GM19328 (cell line): ENCODE measurements around the gene CAPN3.

Experiments
- ATAC-seq: cut with Tn5 transposase; IDR thresholded peaks from one replicate; pipeline ENCODE4 v1.9.1; 2021; ENCODE audit warnings: mild to moderate bottlenecking, moderate library complexity; ENCODE audit not compliant: unreplicated experiment

CAPN3 gene

GRCh38 chr15:42392309-42393024 is 33.2 kb downstream of the CAPN3 start:
- no peak for ATAC-seq

DNA sequence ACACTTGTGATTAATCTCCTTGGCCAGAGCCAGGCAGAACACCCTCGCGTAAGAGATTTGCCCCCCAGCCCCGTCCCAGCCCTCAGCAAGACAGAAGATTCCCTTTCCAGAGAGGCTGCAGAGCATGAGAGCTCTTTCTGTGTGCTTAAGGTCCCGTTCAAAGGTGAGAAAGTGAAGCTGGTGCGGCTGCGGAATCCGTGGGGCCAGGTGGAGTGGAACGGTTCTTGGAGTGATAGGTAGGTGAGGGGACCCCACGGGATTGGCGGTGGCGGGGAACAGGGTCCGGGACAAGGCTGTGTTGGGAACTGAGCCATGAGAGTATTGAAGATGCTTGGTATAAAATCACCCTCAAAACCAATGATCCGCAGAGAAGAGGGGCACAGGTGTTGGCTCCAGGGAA is 34.8 kb downstream of the CAPN3 start:
- no peak for ATAC-seq

DNA sequence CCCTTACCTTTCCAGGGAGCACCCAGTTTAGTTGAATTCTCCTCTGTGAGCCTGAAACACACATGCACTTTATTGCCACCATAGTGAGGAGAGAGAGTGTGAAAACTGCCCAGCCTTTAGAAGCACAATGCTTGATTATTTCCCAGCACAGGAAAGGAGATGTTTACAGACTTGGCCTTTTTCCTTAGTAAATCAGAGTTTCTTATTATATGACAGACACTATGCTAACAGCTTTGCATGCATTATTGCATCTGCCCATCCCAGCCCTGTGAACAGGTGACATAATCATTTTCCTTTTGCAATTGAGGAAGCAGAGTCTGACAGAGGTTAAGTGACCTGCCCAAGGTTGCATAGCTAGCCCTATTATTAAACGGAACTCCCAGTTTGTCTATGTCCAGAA is 36.5 kb downstream of the CAPN3 start:
- ATAC-seq: no peak

DNA sequence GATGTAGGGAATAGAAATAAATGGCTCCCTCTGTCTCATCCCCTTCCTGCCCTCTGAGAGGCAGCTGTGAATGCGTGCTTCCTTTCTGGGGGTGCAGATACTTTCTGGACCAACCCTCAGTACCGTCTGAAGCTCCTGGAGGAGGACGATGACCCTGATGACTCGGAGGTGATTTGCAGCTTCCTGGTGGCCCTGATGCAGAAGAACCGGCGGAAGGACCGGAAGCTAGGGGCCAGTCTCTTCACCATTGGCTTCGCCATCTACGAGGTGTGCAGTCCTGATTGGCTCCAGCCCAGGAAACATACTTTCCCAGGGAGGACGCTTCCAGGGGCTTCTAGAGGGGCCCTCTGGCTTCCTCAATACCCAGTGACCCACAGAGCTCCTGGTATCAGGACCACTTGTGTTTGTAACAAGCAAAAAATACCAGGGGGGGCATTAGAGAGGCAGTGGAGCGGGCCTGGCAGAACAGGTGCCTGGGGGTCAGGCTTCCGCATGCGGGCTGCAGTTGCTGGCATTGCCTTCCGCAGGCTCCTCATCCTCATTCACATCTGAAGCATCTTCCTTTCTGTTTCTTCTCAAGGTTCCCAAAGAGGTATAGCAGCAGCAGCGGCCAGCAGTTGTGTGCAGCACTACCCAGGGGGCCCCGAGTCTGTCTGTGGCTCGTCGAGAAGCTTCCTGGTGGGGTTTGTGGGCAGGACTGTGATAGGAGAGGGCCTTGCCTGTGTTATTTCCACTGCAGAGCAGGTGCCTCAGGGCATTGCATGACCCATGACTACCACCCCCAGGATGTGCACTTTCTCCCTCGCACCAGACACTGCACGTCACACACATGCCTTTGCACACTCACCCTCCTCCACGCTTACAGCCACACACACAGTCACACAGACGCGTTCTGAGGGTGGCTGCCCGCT is 42.5 kb downstream of the CAPN3 start:
- no peak for ATAC-seq

GRCh38 chr15:42402455-42403205 is 43.3 kb downstream of the CAPN3 start:
- ATAC-seq: no peak

GRCh38 chr15:42403389-42403788 is 44.1 kb downstream of the CAPN3 start:
- ATAC-seq: no peak

DNA sequence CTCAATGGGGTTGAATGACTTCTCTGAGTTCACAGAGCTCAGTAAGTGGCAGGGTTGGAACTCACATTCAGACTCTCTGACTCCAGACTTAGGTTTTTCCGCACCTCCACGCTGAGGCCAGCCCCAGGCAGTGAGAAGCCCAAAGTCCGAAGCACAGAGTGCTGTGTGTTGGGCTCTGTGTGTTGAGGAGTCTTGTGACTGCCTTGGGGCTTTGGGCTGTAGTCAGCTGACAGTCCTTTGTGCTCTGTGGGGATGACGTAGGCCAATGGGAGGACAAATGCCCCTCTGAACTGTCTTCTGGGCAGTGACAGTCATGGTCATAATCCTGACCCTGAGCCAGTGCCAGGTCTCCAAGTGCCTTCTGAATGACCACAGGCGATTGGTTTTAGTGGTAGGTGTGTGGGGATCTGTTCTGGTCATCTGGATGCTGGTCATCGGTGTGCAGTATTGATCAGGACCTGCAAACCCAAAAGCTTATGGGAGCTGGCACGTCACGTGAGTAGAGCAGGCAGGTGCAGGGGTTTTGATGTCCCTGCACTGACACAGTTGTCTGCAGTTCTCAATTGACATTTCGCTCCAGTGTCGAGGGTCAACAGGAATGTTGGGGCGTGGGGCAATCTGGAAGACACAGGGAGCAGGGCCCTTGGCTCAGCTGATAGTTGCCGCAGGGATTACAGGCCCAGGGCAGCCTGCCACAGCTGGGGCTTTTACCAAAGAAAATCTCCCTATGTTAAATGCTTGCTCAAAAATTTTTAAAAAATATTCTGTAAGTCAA is 45.3 kb downstream of the CAPN3 start:
- no peak for ATAC-seq

DNA sequence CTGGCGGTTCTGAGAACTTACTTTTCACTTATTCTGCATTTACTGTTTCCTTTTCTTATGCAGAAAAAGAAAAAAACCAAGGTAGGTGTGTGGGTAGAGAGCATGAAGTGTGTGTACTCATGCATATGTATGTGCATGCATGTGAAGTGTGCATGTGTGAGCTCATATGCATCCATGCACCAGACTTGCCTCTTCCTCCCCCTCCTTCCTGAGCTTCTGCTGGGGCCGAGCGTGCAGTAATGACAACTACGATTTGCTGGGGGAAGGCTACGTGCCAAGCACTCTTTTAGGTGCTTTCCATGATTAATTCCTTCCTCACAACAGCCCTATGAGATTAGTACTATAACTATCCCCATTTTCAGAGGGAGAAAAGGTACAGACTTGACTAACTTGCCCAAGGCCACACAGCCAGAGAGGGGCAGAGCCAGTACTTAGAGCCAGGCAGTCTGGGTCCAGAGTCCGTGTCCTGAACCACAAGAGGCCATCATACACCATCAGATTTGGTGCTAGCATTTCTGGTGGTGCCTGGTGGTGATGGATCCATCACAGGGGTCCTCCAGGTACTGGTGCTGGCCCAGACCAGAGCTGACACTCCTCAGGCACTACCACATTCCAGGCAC is 46.7 kb downstream of the CAPN3 start:
- ATAC-seq: no peak

- ATAC-seq: no peak
These were observed 48.9 kb downstream of the CAPN3 start for GRCh38 chr15:42408178-42408577.

- no peak for ATAC-seq
These were observed 49.7 kb downstream of the CAPN3 start for GRCh38 chr15:42409011-42409410.

DNA sequence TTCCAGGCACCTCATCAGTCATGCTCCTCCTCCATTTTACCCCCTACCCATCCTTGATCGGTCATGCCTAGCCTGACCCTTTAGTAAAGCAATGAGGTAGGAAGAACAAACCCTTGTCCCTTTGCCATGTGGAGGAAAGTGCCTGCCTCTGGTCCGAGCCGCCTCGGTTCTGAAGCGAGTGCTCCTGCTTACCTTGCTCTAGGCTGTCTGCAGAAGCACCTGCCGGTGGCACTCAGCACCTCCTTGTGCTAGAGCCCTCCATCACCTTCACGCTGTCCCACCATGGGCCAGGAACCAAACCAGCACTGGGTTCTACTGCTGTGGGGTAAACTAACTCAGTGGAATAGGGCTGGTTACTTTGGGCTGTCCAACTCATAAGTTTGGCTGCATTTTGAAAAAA is 52.6 kb downstream of the CAPN3 start:
- no peak for ATAC-seq

GRCh38 chr15:42413920-42414319 is 54.6 kb downstream of the CAPN3 start:
- no peak for ATAC-seq

GRCh38 chr15:42419369-42419768 is 60.1 kb downstream of the CAPN3 start:
- ATAC-seq: no peak

GRCh38 chr15:42421376-42421775 is 62.1 kb downstream of the CAPN3 start:
- ATAC-seq: no peak

- no peak for ATAC-seq
These were observed 68.3 kb downstream of the CAPN3 start for GRCh38 chr15:42427429-42428223.

GRCh38 chr15:42444415-42445063 is 85.2 kb downstream of the CAPN3 start:
- ATAC-seq: no peak

GRCh38 chr15:42445551-42445950 is 86.2 kb downstream of the CAPN3 start:
- ATAC-seq: no peak

- ATAC-seq: no peak
These were observed 88.3 kb downstream of the CAPN3 start for GRCh38 chr15:42447599-42447998.

DNA sequence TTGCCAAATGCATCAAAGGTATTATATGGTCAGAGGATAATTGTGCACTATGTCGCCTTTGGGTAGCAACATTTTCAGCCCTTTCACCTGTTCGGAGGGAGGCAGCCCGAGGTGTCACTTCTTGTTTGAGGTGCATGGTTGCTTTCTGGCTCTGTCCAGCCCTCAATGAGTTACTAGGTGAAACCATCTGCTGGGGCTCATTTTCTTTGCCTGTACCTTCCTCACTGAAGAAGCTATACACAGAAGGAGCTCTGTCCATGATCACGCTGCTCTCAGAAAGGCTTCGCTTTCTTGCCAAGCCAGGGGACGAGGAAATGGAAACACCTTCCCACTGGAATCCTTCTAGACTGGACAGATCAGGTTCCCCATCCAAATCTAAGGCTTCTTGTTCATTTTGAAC is 89.0 kb downstream of the CAPN3 start:
- ATAC-seq: no peak
